Measurements from ENCODE around the gene ZBTB9. TPM values are rescaled to one million over a fixed set of nuclear protein-coding genes. Genes with fewer than 3 reads are reported as not detected.
A peak's percentile ranks its signal among the peaks of the same experiment; 100 is the strongest.

Gene ZBTB9
- total RNA-seq, 3 donors from 2014 or later = 1.9 to 5.1 (median 3.6) TPM

- H3K4me1 ChIP-seq = peaks cover 4 to 6% of the 10 kb centered on the region in 2 donors
Measured at GRCh38 chr6:33424855-33425667, 29.3 kb upstream of the ZBTB9 start.

DNA sequence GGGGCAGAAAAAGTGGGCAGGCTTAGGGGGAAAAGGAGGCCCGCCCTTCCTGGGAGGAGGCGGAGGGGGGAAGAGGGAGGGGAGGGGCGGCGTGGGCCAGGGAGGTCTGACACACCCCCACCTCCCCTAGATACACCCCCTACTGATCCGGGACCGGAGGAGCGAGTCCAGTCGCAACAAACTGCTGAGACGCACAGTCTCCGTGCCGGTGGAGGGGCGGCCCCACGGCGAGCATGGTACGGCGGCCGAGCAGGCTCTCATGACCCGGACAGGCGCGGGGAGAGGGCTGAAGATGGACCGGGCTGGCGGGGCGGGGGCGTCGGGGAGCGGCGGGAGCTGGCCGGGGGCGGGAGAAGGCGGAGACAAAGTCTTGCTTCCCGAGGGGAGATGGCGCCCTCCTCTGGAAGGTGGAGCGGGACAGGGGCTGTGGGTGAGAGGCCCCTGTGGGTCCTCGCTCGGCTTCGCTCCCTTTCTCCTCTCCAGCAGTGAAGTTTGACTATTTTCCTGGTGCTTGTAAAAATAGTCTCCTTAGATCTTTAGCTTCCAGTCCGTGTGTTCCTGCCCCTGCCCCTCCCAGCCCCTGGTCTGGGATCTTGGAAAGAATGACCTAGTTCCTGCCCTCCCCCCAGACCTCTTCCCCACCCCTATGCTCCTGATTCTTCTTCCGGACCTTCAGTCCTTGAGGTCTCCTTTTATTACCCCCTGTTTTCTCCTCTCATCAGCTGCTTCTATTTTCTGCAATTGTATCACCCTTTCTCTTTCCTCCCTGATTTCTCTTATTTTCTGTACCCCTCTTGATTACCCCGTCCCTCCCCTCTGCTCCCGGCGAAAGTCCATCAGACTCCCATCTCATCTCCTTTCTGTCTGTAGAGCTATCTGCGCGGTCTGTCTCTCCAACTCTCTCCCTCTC is 28.5 kb upstream of the ZBTB9 start:
- intact Hi-C loops (cut with DNase I; ENCODE audit: low total_unique reads) = no loop called here
- Histone ChIP-seq H3K4me1 (peaks cover 4 to 7% of the 10 kb centered on the region in 2 donors), H3K36me3 (no peaks in the 10 kb centered on the region), H3K9me3 (no peaks in the 10 kb centered on the region), H3K27ac (peak overlapping the region; percentile 95 to 97), H3K27me3 (no peaks in the 10 kb centered on the region), H3K4me3 (peak overlapping the region; percentile 49 to 83 (median 64))
- TF ChIP-seq, protein P1, sequence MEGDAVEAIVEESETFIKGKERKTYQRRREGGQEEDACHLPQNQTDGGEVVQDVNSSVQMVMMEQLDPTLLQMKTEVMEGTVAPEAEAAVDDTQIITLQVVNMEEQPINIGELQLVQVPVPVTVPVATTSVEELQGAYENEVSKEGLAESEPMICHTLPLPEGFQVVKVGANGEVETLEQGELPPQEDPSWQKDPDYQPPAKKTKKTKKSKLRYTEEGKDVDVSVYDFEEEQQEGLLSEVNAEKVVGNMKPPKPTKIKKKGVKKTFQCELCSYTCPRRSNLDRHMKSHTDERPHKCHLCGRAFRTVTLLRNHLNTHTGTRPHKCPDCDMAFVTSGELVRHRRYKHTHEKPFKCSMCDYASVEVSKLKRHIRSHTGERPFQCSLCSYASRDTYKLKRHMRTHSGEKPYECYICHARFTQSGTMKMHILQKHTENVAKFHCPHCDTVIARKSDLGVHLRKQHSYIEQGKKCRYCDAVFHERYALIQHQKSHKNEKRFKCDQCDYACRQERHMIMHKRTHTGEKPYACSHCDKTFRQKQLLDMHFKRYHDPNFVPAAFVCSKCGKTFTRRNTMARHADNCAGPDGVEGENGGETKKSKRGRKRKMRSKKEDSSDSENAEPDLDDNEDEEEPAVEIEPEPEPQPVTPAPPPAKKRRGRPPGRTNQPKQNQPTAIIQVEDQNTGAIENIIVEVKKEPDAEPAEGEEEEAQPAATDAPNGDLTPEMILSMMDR (IDR thresholded peaks at IDR 0.05) = peak in 2 of 3 donors; percentile 18 to 45
- TF ChIP-seq POLR2A (IDR thresholded peaks at IDR 0.05) (no peak), POLR2AphosphoS5 (IDR thresholded peaks at IDR 0.05) (peak; percentile 51 to 75 (median 71))
- peak; percentile 83 to 86 for DNase-seq (ENCODE audit: low spot score in 2 of 2)

More at GRCh38 chr6:33424855-33425667, 29.3 kb upstream of the ZBTB9 start:
- H3K27ac ChIP-seq = peak overlapping the region; percentile 95 to 97
- intact Hi-C loops (cut with DNase I; ENCODE audit: low total_unique reads) = no loop called here
- no peaks in the 10 kb centered on the region for H3K36me3 ChIP-seq
- TF ChIP-seq POLR2AphosphoS5 (IDR thresholded peaks at IDR 0.05) = peak in 1 of 3 donors; percentile 14
- TF ChIP-seq POLR2A (IDR thresholded peaks at IDR 0.05) = no peak
- peak overlapping the region; percentile 49 to 83 (median 64) for H3K4me3 ChIP-seq
- H3K9me3 ChIP-seq = no peaks in the 10 kb centered on the region
- H3K27me3 ChIP-seq = no peaks in the 10 kb centered on the region
- DNase-seq (ENCODE audit: low spot score in 2 of 2) = no peak

DNA sequence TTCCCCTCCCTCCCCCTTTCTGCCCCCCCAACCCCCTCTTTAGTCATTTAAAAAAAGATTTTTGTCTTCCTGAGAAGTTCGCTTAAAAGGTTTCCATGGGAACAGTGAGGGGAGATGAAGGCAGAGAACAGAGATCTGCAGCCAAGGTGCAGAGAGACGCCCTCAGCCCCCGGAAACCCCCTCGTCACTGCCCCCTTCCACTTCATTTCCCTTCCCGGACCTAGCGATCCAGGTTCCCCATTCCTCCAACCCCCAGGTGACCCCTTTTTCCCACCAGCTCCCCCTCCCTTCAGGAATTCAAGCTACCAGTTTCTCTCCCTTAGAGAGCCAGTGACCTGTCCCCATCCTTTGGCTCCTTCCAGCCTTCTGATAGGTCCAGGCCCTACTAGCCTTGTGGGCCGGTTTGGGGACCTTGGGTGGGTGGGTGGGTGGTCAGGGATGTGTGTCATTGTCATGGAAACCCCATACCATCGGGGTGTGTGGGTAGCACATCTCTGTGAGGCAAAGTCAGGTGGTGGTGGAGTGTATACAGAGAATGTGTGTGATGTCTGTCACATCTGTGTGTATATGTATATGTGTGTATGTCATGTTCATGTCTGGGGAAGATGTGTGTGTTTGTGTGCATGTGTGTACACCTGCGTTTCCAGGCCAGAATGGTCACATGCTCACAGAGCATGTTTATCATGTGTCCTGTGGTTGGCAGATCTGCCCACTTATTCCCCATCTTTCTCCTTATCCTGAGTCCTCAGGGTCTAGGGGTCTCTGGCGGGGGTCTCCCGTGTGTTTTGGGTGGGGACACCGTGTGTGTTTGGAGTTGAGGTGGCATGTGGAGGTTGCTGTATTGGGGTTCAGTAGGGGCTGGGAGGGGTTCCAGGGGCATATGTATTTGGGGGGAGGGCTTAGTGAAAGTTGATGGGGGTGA is 27.5 kb upstream of the ZBTB9 start:
- intact Hi-C loops (cut with DNase I; ENCODE audit: low total_unique reads) = no loop called here
- TF ChIP-seq, protein P1 (IDR thresholded peaks at IDR 0.05) = no peak
- TF ChIP-seq POLR2AphosphoS5 (IDR thresholded peaks at IDR 0.05) (no peak), POLR2A (IDR thresholded peaks at IDR 0.05) (no peak)
- Histone ChIP-seq H3K36me3 (no peaks in the 10 kb centered on the region), H3K9me3 (no peaks in the 10 kb centered on the region), H3K27ac (peak overlapping the region; percentile 95 to 97), H3K4me1 (peaks cover 4 to 11% of the 10 kb centered on the region in 2 donors), H3K4me3 (peak overlapping the region; percentile 49 to 83 (median 64)), H3K27me3 (no peaks in the 10 kb centered on the region)
- DNase-seq (ENCODE audit: low spot score in 2 of 2) = no peak

DNA sequence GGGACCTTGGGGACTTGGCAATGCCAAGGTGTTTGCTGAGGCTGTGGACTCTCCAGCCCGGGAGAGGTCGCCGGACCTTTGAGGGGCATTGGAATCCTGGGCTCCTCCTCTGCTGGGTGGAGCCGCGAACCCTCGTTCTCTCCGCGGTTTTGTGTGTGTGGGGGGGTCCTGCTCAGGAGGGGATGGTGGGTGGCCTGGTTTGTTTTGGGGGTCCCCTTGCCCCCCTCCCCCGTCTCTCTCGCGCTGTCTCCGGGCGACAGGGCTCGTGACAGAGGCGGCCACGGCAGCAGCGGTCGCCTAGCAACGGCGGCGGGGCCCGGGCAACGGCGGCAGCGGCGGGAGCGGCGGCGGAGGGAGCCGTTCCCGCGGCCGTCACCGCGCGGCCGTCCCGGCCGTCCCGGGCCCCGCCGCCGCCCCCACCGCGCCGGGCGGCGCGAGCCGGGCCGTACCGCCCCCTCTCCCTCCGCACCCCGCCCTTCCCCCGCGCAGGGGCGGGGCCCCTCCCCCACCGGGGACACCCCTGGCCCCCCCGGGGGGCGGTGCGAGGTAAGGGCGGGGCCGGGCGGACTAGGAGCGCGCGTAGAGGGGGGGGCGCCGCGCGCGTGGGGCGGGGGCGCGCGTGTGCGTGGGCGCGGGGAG is 26.7 kb upstream of the ZBTB9 start:
- Histone ChIP-seq H3K27me3 (no peaks in the 10 kb centered on the region), H3K27ac (peak overlapping the region; percentile 95 to 97), H3K9me3 (no peaks in the 10 kb centered on the region), H3K4me1 (peaks cover 4 to 11% of the 10 kb centered on the region in 2 donors), H3K4me3 (peak overlapping the region; percentile 48 to 83 (median 64)), H3K36me3 (no peaks in the 10 kb centered on the region)
- DNase-seq (ENCODE audit: low spot score in 2 of 2) = no peak
- intact Hi-C loops (cut with DNase I; ENCODE audit: low total_unique reads) = no loop called here
- TF ChIP-seq POLR2A (IDR thresholded peaks at IDR 0.05) (no peak), POLR2AphosphoS5 (IDR thresholded peaks at IDR 0.05) (no peak)
- TF ChIP-seq, protein P1 (IDR thresholded peaks at IDR 0.05) = no peak
